ENCODE results near the gene NFIX. TPM values are rescaled to one million over a fixed set of nuclear protein-coding genes. Genes with fewer than 3 reads are reported as not detected.
A peak's percentile ranks its signal among the peaks of the same experiment; 100 is the strongest.

Gene NFIX
- total and polyA plus RNA-seq, 2 of the 13 experiments (the other 11 are each of a cell fraction or from before 2014, with no cell fraction given), result 3.4 to 5.4 TPM

DNA sequence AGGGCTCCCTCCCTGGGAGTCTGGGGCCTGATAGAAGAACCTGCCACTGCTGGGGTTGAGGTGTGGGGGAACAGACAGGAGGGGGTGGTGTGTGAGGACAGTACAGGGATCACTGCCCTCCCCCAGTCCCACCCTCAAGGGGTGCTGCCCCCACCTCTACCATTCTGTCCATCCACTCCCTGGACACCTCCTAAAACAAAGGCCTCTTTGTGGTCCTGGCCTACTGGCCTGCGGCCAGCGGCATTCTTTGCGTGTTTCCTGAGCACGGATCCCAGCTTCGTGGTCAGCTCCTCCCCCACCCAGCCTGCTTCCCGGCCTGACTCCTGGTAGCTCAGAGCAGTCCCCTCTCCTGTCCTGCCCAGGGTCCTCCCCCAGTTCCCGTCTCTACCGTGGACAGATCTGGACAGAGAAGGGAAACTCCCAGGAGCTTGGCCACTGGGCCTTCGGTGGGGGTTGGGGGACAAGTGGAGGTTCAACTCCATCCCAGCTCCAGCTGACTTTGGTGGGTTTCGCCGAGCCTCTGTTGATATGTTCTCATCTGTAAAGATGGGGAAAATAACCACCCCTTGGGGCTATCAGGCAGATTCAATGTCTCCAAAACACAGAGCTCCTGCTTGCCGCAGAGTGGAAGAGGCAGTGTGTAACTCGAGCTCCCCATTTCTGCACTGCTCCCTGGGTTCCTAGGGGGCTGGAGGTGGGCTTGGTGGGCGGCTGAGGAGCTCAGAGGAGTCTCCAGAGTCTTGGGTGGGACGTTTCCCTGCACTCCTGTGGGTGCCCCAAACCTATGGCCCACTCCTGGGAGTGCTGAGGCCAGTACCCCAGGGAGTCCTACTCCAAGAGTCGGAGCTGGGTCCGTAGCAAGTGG lies 58.7 kb downstream of the NFIX start (continued):
- TF ChIP-seq, protein P1, sequence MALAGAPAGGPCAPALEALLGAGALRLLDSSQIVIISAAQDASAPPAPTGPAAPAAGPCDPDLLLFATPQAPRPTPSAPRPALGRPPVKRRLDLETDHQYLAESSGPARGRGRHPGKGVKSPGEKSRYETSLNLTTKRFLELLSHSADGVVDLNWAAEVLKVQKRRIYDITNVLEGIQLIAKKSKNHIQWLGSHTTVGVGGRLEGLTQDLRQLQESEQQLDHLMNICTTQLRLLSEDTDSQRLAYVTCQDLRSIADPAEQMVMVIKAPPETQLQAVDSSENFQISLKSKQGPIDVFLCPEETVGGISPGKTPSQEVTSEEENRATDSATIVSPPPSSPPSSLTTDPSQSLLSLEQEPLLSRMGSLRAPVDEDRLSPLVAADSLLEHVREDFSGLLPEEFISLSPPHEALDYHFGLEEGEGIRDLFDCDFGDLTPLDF (CRISPR knock-in tag; IDR thresholded peaks at IDR 0.05), result no peak
- TF ChIP-seq SSRP1 (CRISPR knock-in tag; IDR thresholded peaks at IDR 0.05) (no peak), SMC3 (IDR thresholded peaks at IDR 0.05; ENCODE audit: low read length) (no peak), POLR2AphosphoS5 (IDR thresholded peaks at IDR 0.05; ENCODE audit: low read depth, low read length) (peak; percentile 65), TGIF2 (CRISPR knock-in tag; IDR thresholded peaks at IDR 0.05) (no peak), THAP11 (CRISPR knock-in tag; IDR thresholded peaks at IDR 0.05) (peak; percentile 66), ZNF773 (CRISPR knock-in tag; IDR thresholded peaks at IDR 0.05; ENCODE audit: borderline replicate concordance) (no peak), TBP (CRISPR knock-in tag; IDR thresholded peaks at IDR 0.05) (no peak), NPAS2 (CRISPR knock-in tag; IDR thresholded peaks at IDR 0.05; ENCODE audit: borderline replicate concordance) (no peak), CBFB (CRISPR knock-in tag; IDR thresholded peaks at IDR 0.05) (peak; percentile 95), SIX1 (CRISPR knock-in tag; IDR thresholded peaks at IDR 0.05; ENCODE audit: borderline replicate concordance) (0 out of 2 replicates have a peak, but pooled peaks have one; percentile 47)
- TF ChIP-seq, protein P2, sequence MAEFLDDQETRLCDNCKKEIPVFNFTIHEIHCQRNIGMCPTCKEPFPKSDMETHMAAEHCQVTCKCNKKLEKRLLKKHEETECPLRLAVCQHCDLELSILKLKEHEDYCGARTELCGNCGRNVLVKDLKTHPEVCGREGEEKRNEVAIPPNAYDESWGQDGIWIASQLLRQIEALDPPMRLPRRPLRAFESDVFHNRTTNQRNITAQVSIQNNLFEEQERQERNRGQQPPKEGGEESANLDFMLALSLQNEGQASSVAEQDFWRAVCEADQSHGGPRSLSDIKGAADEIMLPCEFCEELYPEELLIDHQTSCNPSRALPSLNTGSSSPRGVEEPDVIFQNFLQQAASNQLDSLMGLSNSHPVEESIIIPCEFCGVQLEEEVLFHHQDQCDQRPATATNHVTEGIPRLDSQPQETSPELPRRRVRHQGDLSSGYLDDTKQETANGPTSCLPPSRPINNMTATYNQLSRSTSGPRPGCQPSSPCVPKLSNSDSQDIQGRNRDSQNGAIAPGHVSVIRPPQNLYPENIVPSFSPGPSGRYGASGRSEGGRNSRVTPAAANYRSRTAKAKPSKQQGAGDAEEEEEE (CRISPR knock-in tag; IDR thresholded peaks at IDR 0.05; ENCODE audit: borderline replicate concordance), result no peak
- TF ChIP-seq, protein P3, sequence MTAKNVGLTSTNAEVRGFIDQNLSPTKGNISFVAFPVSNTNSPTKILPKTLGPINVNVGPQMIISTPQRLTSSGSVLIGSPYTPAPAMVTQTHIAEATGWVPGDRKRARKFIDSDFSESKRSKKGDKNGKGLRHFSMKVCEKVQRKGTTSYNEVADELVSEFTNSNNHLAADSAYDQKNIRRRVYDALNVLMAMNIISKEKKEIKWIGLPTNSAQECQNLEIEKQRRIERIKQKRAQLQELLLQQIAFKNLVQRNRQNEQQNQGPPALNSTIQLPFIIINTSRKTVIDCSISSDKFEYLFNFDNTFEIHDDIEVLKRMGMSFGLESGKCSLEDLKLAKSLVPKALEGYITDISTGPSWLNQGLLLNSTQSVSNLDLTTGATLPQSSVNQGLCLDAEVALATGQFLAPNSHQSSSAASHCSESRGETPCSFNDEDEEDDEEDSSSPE (CRISPR knock-in tag; IDR thresholded peaks at IDR 0.05), result peak; percentile 20; the same call in 1 of the 2 replicates
- TF ChIP-seq, protein P4, sequence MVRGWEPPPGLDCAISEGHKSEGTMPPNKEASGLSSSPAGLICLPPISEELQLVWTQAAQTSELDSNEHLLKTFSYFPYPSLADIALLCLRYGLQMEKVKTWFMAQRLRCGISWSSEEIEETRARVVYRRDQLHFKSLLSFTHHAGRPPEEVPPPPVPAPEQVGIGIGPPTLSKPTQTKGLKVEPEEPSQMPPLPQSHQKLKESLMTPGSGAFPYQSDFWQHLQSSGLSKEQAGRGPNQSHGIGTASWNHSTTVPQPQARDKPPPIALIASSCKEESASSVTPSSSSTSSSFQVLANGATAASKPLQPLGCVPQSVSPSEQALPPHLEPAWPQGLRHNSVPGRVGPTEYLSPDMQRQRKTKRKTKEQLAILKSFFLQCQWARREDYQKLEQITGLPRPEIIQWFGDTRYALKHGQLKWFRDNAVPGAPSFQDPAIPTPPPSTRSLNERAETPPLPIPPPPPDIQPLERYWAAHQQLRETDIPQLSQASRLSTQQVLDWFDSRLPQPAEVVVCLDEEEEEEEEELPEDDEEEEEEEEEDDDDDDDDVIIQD (CRISPR knock-in tag; IDR thresholded peaks at IDR 0.05; ENCODE audit: low read depth), result no peak
- TF ChIP-seq, protein P5, sequence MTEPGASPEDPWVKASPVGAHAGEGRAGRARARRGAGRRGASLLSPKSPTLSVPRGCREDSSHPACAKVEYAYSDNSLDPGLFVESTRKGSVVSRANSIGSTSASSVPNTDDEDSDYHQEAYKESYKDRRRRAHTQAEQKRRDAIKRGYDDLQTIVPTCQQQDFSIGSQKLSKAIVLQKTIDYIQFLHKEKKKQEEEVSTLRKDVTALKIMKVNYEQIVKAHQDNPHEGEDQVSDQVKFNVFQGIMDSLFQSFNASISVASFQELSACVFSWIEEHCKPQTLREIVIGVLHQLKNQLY (CRISPR knock-in tag; IDR thresholded peaks at IDR 0.05), result peak; percentile 74; the same call in 1 of the 2 replicates
- TF ChIP-seq, protein P6, sequence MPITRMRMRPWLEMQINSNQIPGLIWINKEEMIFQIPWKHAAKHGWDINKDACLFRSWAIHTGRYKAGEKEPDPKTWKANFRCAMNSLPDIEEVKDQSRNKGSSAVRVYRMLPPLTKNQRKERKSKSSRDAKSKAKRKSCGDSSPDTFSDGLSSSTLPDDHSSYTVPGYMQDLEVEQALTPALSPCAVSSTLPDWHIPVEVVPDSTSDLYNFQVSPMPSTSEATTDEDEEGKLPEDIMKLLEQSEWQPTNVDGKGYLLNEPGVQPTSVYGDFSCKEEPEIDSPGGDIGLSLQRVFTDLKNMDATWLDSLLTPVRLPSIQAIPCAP (CRISPR knock-in tag; IDR thresholded peaks at IDR 0.05; ENCODE audit: low read depth), result no peak
